NCI-H1092 (cell line): ENCODE data around the gene AGBL1.

Experiments used
- DNase-seq: peaks from one replicate; lab custom pipeline; 2025; lab: John Stamatoyannopoulos, UW

Gene AGBL1

GRCh38 chr15:86644339-86644738 is 564.7 kb downstream of the AGBL1 start:
- no peak for DNase-seq

- no peak for DNase-seq
Measured at GRCh38 chr15:86645925-86646500, 566.3 kb downstream of the AGBL1 start.

- DNase-seq = no peak
Measured at GRCh38 chr15:86647810-86648440, 568.3 kb downstream of the AGBL1 start.

GRCh38 chr15:86649277-86649676 is 569.6 kb downstream of the AGBL1 start:
- no peak for DNase-seq

- no peak for DNase-seq
Measured at GRCh38 chr15:86650094-86650493, 570.4 kb downstream of the AGBL1 start.

GRCh38 chr15:86653344-86654197 is 573.9 kb downstream of the AGBL1 start:
- no peak for DNase-seq

- DNase-seq = no peak
Measured at GRCh38 chr15:86654501-86654900, 574.8 kb downstream of the AGBL1 start.

DNA sequence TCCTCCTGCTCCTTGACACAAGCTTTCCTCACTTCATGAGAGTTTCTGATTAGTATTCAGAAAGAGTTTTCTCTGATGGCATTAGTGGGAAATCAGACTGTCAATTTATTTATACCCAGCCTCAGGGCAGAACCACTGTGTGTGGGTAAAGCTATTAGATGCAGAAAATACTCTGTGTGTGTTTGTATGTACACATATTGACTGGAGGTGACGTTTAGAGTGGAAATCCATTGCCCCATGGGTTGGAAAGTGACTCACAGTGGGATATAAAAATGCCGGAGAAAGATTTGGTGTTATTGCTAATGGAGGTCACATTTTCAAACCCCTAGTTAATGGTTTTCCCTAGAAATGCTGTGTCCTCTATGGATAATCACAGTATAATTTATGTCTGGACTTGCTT is 577.6 kb downstream of the AGBL1 start:
- DNase-seq = no peak

GRCh38 chr15:86659724-86660411 is 580.2 kb downstream of the AGBL1 start:
- no peak for DNase-seq

DNA sequence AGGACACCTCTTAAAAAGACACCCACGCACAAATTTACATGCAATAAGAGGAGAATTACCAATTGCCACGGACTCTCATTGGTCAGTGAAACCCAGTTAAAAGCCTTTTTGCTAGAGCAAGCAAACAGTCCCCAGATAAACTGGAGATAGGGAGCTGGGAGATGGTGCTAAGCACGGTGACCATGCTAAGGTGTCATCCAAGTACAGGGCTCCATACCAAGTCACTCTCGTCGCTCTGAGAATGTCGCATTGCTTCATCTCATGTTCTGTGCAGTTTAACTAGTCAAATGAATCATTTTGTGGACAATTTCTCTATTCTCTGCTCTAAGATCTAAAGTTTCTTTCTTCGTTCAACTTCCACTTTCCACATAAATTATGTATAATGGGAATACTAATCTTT is 581.9 kb downstream of the AGBL1 start:
- DNase-seq = no peak

- DNase-seq = no peak
Measured at GRCh38 chr15:86663304-86663703, 583.6 kb downstream of the AGBL1 start.

- no peak for DNase-seq
Measured at GRCh38 chr15:86663979-86664378, 584.3 kb downstream of the AGBL1 start.

- no peak for DNase-seq
Measured at GRCh38 chr15:86664581-86664980, 584.9 kb downstream of the AGBL1 start.

GRCh38 chr15:86676002-86676401 is 596.3 kb downstream of the AGBL1 start:
- no peak for DNase-seq

GRCh38 chr15:86677278-86677677 is 597.6 kb downstream of the AGBL1 start:
- no peak for DNase-seq

- no peak for DNase-seq
Measured at GRCh38 chr15:86685263-86685662, 605.6 kb downstream of the AGBL1 start.

GRCh38 chr15:86689006-86689405 is 609.3 kb downstream of the AGBL1 start:
- DNase-seq = no peak

- DNase-seq = no peak
Measured at GRCh38 chr15:86690566-86690965, 610.9 kb downstream of the AGBL1 start.

DNA sequence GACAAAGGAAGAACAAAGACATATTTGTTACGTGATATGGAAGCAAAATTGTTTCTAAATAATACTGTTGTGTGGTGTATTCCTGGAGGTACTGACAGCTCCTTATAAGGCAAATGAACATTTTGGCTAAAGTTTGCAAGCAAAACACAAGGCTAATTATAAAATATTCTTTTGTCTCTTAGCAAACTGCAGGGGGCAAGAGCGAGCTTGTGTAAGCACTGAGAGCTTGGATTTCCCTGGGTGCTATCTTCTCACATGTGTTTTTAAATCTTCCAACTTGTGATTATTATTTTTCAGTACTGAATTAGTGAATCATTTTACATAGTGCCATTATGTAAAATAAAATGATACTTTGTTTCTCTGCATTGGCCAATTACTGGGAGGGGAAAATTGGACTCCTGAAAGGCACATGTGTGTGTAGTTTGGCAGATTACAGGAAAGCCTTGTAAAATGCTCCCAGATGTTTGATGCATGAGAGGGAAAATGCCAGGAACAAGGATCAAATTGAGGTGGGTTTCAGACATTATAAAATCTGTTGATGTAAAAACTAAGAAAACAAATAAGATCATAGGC is 611.5 kb downstream of the AGBL1 start:
- DNase-seq = no peak

DNA sequence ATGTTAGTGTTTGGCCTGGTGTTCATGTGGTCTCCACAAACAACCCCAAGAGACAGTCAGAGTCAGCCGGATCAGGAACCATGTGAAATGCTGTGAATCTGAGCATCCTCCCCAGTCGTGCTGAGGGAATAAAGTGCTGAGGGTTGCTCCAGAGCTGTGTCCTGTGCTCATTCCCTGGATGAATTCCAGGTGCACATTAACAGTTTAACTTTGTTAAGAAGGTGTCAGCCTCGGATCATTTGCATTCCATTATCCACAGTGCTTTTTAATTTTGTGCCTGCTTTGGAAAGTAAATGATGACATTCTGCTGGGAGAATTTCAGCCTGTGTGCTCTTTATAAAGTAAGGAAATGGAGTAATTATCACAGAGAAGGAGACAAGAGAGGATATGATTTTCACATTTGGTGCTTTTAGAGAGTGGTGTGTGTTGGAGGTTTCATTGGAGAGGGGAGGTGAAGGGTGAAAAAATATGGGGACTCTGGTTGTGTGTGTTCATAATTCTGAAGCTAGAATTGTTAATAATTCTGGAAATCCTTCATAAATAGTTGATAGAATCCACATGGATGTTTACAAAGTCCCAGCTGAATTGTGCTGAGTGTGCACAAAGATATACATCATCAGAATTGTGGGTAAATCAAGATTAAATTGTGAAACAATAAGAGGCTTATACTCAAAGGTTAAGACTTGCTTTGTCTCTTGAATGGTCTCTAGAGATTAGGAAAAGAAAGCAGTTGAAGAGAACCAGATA is 621.4 kb downstream of the AGBL1 start:
- no peak for DNase-seq

GRCh38 chr15:86701611-86701963 is 621.9 kb downstream of the AGBL1 start:
- no peak for DNase-seq

- no peak for DNase-seq
Measured at GRCh38 chr15:86706813-86707212, 627.1 kb downstream of the AGBL1 start.
